Right forelimb (tissue), 1 donor: ENCODE results near the gene RPIA.
"Not testable (repeated sequence)": the region's sequence is repeated elsewhere in the genome, so short reads cannot be mapped to it uniquely, and the experiment has no call there.

Experiments
- DNase-seq: peaks from one replicate; pipeline ENCODE4 v3.0.0-alpha.2; 2018

The RPIA gene

DNA sequence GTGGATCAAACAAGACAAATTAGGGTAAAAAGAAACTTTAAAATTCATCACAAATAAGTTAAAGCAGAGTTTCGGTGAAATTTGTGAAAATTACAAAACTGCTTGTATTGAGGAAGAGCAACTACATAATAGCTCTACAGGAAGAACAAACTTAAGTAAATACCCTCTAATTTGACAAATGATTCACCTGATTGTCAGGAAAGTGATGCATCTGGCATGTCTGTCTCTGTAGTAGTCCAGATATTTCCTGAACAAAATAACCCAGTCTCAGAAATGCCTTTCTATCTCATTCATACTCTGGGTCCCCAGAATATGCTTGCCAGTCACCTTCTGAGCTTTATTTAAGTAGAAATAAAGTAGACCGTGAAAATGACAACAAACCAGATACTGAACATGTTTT, 104.5 kb downstream of the RPIA start:
- not testable (repeated sequence) for DNase-seq

GRCh38 chr2:88796523-88796922, 105.0 kb downstream of the RPIA start:
- not testable (repeated sequence) for DNase-seq

DNA sequence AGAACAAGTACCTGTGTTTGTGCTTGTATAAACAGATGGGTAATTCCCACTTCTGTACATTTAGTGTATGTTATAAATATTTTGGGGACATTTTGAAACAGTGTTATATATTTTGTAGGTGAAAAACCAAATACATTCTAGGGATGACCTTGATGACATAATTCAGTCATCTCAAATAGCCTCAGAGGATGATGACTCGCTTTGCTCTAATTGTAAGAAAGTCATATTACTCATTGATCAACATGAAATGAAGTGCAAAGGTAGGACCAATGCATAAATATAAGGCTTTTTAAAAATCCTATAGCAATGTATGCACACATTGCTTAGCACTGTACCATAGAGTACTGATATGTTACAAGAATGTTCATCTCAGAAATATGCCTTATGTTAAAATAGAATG, 105.7 kb downstream of the RPIA start:
- not testable (repeated sequence) for DNase-seq
